Smooth muscle cell (in vitro differentiated cells): ENCODE data around the gene CDH12. TPM values are rescaled to one million over a fixed set of nuclear protein-coding genes. Genes with fewer than 3 reads are reported as not detected.

Source experiments
- DNase-seq: peaks from one replicate; lab custom pipeline; 2025; ENCODE audit not compliant: unreplicated experiment; lab: John Stamatoyannopoulos, UW
- H2AFZ ChIP-seq: fragments of 200-600 bp; sonication (generic); 2 replicates; pipeline ENCODE4 v1.6.0; 2016; ENCODE audit warnings: antibody characterized with exemption, low read depth, mild to moderate bottlenecking
- H3F3A ChIP-seq: fragments of 200-600 bp; sonication (generic); 2 replicates; pipeline ENCODE4 v1.6.0; 2017; ENCODE audit warnings: antibody characterized with exemption, low read depth
- H3K27ac ChIP-seq: fragments of 200-600 bp; sonication (generic); 2 replicates; pipeline ENCODE4 v1.5.1; 2016; ENCODE audit warnings: low read depth, mild to moderate bottlenecking
- H3K27me3 ChIP-seq: fragments of 200-600 bp; sonication (generic); 2 replicates; pipeline ENCODE4 v1.6.1; 2016; ENCODE audit warnings: low read depth, mild to moderate bottlenecking
- H3K36me3 ChIP-seq: fragments of 200-600 bp; sonication (generic); 2 replicates; pipeline ENCODE4 v1.5.1; 2016; ENCODE audit warnings: low read depth
- H3K4me1 ChIP-seq: fragments of 200-600 bp; sonication (generic); 2 replicates; pipeline ENCODE4 v1.5.1; 2016; ENCODE audit warnings: low read depth
- H3K4me2 ChIP-seq: fragments of 200-600 bp; sonication (generic); 2 replicates; pipeline ENCODE4 v1.6.0; 2016; ENCODE audit warnings: mild to moderate bottlenecking
- H3K4me3 ChIP-seq: fragments of 200-600 bp; sonication (generic); 2 replicates; pipeline ENCODE4 v1.5.1; 2016; ENCODE audit warnings: mild to moderate bottlenecking
- H3K79me2 ChIP-seq: fragments of 200-600 bp; sonication (generic); 2 replicates; pipeline ENCODE4 v1.6.0; 2016; ENCODE audit warnings: low read depth, mild to moderate bottlenecking
- H3K9ac ChIP-seq: fragments of 200-600 bp; sonication (generic); 2 replicates; pipeline ENCODE4 v1.6.0; 2016; ENCODE audit warnings: low read depth
- H3K9me3 ChIP-seq: fragments of 200-600 bp; sonication (generic); replicated peaks from 2 replicates; pipeline ENCODE4 v1.5.1; 2016; ENCODE audit warnings: low read depth
- H4K20me1 ChIP-seq: fragments of 200-600 bp; sonication (generic); 2 replicates; pipeline ENCODE4 v1.6.0; 2016; ENCODE audit warnings: low read depth
- CTCF ChIP-seq: fragments of 200-600 bp; sonication (generic); IDR thresholded peaks from 2 replicates; pipeline ENCODE4 v1.5.1; 2017; ENCODE audit warnings: borderline replicate concordance, mild to moderate bottlenecking, antibody characterized with exemption; ENCODE audit not compliant: insufficient read depth, poor library complexity, severe bottlenecking
- WGBS: methylation state at CpG from one replicate; pipeline ENCODE4 v1.1.7; 2016; ENCODE audit warnings: low lambda C conversion rate; 5-methylcytosine and 5-hydroxymethylcytosine counted together
- polyA plus RNA-seq: library from polyadenylated mRNA; unstranded; fragments of >200 nt; fragmentation: Nextera tagmentation; extraction: Ambion mirVana; gene quantifications from 2 replicates; pipeline ENCODE4 v1.2.1, GENCODE V29; 2016
- total RNA-seq: library from RNA; depleted of rRNA; stranded (reverse); fragments of >200 nt; gene quantifications from 2 replicates; pipeline ENCODE4 v1.2.3, GENCODE V29; 2014

Gene CDH12
- total and polyA plus RNA-seq, 2 experiments from 2014 or later: not detected

- Histone ChIP-seq H3K79me2 (no peaks in the 10 kb centered on the region), H3F3A (no peaks in the 10 kb centered on the region), H3K36me3 (no peaks in the 10 kb centered on the region), H3K4me3 (no peak overlapping the region), H3K4me1 (no peaks in the 10 kb centered on the region), H3K27me3 (no peaks in the 10 kb centered on the region), H4K20me1 (no peaks in the 10 kb centered on the region), H3K9me3 (no peaks in the 10 kb centered on the region), H3K9ac (no peak overlapping the region), H2AFZ (no peak overlapping the region), H3K4me2 (no peak overlapping the region), H3K27ac (no peak overlapping the region)
- no peak for DNase-seq
- TF ChIP-seq CTCF: no peak
- 85% methylated on average over 5 of the region's 5 CpGs for WGBS
Observed at GRCh38 chr5:22764736-22765135, 88.4 kb downstream of the CDH12 start.

- H3K79me2 ChIP-seq: no peaks in the 10 kb centered on the region
- no peak overlapping the region for H3K9ac ChIP-seq
- H3F3A ChIP-seq: no peaks in the 10 kb centered on the region
- no peaks in the 10 kb centered on the region for H4K20me1 ChIP-seq
- WGBS: 77% methylated on average over 4 of the region's 4 CpGs
- TF ChIP-seq CTCF: no peak
- no peaks in the 10 kb centered on the region for H3K4me1 ChIP-seq
- H3K27me3 ChIP-seq: no peaks in the 10 kb centered on the region
- no peaks in the 10 kb centered on the region for H3K9me3 ChIP-seq
- no peak overlapping the region for H2AFZ ChIP-seq
- no peak overlapping the region for H3K27ac ChIP-seq
- H3K4me3 ChIP-seq: no peak overlapping the region
- DNase-seq: no peak
- no peak overlapping the region for H3K4me2 ChIP-seq
- no peaks in the 10 kb centered on the region for H3K36me3 ChIP-seq
Observed at GRCh38 chr5:22757776-22758175, 95.4 kb downstream of the CDH12 start.

- no peaks in the 10 kb centered on the region for H3F3A ChIP-seq
- no peaks in the 10 kb centered on the region for H3K27me3 ChIP-seq
- TF ChIP-seq CTCF: no peak
- no peaks in the 10 kb centered on the region for H4K20me1 ChIP-seq
- no peak overlapping the region for H3K4me2 ChIP-seq
- 85% methylated on average over 3 of the region's 3 CpGs for WGBS
- H3K4me1 ChIP-seq: no peaks in the 10 kb centered on the region
- H3K4me3 ChIP-seq: no peak overlapping the region
- no peaks in the 10 kb centered on the region for H3K9me3 ChIP-seq
- H3K9ac ChIP-seq: no peak overlapping the region
- H3K36me3 ChIP-seq: no peaks in the 10 kb centered on the region
- no peak for DNase-seq
- H2AFZ ChIP-seq: no peak overlapping the region
- H3K79me2 ChIP-seq: no peaks in the 10 kb centered on the region
- no peak overlapping the region for H3K27ac ChIP-seq
Observed at GRCh38 chr5:22754155-22754554, 99.0 kb downstream of the CDH12 start.

GRCh38 chr5:22751536-22751935, 101.6 kb downstream of the CDH12 start:
- H3K4me1 ChIP-seq: no peaks in the 10 kb centered on the region
- no peak overlapping the region for H3K4me3 ChIP-seq
- H3K9me3 ChIP-seq: no peaks in the 10 kb centered on the region
- TF ChIP-seq CTCF: no peak
- no peak for DNase-seq
- H3K79me2 ChIP-seq: no peaks in the 10 kb centered on the region
- no peaks in the 10 kb centered on the region for H3K36me3 ChIP-seq
- H3K9ac ChIP-seq: no peak overlapping the region
- no peak overlapping the region for H2AFZ ChIP-seq
- no peaks in the 10 kb centered on the region for H3F3A ChIP-seq
- 89% methylated on average over 4 of the region's 4 CpGs for WGBS
- no peak overlapping the region for H3K4me2 ChIP-seq
- H3K27me3 ChIP-seq: no peaks in the 10 kb centered on the region
- H3K27ac ChIP-seq: no peak overlapping the region
- no peaks in the 10 kb centered on the region for H4K20me1 ChIP-seq
